Activated CD4-positive, alpha-beta T cell treated with anti-CD3 and anti-CD28 coated beads for 24 hours (primary cell): ENCODE data around the gene HMGB4.

Experiments
- DNase-seq, 2 donors: peaks; one replicate each; pipeline ENCODE4 v3.0.0-alpha.2; 2020; ENCODE audit warnings: low read depth in 2 of 2

The HMGB4 gene

DNA sequence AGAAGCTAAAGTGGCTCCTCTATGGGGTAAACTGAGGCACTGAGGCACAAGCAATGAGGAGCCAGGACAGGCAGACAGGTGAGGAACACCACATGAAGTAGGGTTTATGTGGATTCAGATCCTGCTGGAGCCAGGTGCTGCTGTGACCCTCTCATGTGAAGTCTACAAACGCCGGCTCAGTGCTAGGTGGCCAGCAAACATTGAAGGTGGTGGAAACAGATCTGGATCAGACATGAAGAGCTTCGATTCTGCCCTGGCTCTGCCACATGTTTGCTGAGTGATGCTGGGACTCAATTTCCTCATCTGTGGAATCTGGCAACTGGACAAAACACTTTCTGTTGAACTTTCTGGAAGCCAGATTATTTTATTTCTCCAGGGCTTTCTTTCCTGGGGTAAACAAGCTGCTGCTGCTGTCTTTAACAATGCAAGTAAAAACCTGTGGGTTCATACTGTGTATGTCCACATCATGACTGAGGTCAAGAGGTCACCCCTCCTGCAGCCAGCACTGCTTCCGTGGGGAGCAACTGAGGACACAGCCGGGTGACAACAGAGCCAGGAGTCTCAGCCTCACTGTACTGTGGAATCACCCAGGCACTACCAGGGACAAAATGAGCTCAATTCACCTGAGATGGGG, 33.3 kb downstream of the HMGB4 start:
- DNase-seq, result no peak

- no peak for DNase-seq
Measured at GRCh38 chr1:33898406-33898805, 34.5 kb downstream of the HMGB4 start.

DNA sequence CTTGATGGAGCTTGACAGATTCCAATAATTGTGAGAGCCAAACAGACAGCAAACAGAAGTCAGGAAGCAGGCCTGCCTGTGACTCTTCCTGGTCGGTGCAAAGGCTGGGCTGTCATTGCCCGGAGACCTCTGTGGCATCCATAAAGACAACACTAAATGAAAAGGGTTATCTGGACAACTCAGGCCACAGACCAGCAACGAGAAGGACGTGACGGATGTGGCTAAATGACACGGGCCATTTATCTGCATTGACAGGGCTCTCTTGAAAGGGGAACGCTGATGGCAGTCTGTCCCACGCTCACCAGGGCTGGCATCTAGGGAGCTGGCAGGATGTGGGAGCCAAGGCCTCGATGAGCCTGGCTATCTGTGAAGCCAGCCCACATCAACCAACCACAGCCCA, 35.0 kb downstream of the HMGB4 start:
- DNase-seq, result no peak

- no peak for DNase-seq
Measured at GRCh38 chr1:33899746-33900145, 35.9 kb downstream of the HMGB4 start.

GRCh38 chr1:33902486-33903209, 38.8 kb downstream of the HMGB4 start:
- no peak for DNase-seq

GRCh38 chr1:33903210-33903589, 39.3 kb downstream of the HMGB4 start:
- no peak for DNase-seq

DNA sequence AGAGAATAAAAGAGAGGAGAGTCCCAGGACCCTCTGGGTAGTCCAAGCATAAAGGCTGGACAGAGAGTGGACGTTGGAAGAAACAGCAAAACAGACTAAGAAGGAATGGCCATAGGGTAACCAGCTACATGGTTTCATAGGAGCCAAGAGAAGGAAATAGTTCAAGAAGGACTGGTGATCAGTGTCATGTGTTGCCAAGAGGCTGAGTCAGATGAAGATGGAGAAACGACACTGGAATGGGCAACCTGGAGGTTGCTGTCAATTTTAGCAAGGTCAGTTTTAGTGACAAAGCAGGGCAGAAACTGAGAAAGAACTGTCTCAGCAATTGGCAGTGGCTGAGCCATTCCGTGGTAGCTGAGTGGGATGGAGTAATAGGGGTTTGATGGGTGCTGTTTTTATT, 41.4 kb downstream of the HMGB4 start:
- DNase-seq, result no peak

DNA sequence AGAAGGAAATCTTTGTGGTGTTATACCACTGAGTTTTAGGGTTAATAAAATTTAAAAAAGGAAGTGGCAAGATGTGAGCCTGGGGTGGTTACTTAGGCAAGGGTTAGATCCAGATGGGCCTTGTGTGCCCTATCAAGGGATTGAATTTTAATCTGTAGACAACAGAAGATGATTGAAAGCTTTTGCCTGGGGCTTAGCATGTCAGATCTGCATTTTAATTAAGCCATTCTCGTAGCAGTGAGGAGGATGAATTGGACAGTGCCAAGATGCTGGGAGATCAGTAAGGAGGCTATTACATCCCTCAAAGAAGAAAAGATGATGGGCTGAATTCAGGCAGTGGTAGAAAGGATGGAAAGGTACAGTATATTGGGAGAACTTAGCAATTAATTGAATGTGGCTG, 42.3 kb downstream of the HMGB4 start:
- DNase-seq, result no peak

- DNase-seq, result no peak
Measured at GRCh38 chr1:33908324-33908956, 44.6 kb downstream of the HMGB4 start.
